ENCODE measurements around the gene CD2BP2. TPM values are rescaled to one million over a fixed set of nuclear protein-coding genes. Genes with fewer than 3 reads are reported as not detected.
"Not testable (repeated sequence)": the region's sequence is repeated elsewhere in the genome, so short reads cannot be mapped to it uniquely, and the experiment has no call there.

Gene CD2BP2
- total and polyA plus RNA-seq, 2 of the 13 experiments (the other 11 are each of a cell fraction or from before 2014, with no cell fraction given): 24.9 to 54.6 TPM

- BruUV-seq (replicated peaks); intact Hi-C loops (cut with micrococcal nuclease; ENCODE audit: unreplicated experiment); in situ Hi-C loops (cut with HindIII; ENCODE audit: extremely low pct_ligation_motif_present, low pct_unique_long_range_greater_than_20kb); FAIRE-seq; H2AFZ ChIP-seq (ENCODE audit: low read length); ATAC-seq; DNase-seq (ENCODE audit: low spot score); H3K27me3 ChIP-seq (ENCODE audit: control insufficient read depth in 1 of 2, insufficient read depth in 2 of 2, low read length in 2 of 2); H3K27ac ChIP-seq (ENCODE audit: extremely low read length, insufficient read depth, low read length); H4K20me1 ChIP-seq (ENCODE audit: insufficient read depth, low read length); H3K9me3 ChIP-seq (ENCODE audit: low read length): not testable (repeated sequence)
- H3K4me1 ChIP-seq (ENCODE audit: insufficient read depth, low read length): peaks cover 46% of the 10 kb centered on the region
- POLR2A ChIA-PET: interaction anchor here (0.7 to 3.3 kb wide), 3 partner anchors 11 to 95 kb away, joined by 3 to 70 read pairs (median 11); partner anchors contain the start of genes DCTPP1 and ZNF771
- H3K9ac ChIP-seq (ENCODE audit: insufficient read depth, low read depth, low read length): peak overlapping the region; percentile 78
- CTCF ChIA-PET (ENCODE audit: low intra/inter-chr PET ratio, low total read pairs): interaction anchor here (2.1 to 2.6 kb wide), 2 partner anchors 13 to 232 kb away, joined by 4 to 20 read pairs; no protein-coding TSS in a partner anchor
- TF ChIP-seq ZNF770 (CRISPR knock-in tag; IDR thresholded peaks at IDR 0.05): peak; percentile 70
- peak overlapping the region; percentile 99 for H3K4me2 ChIP-seq (ENCODE audit: low read depth, low read length)
- H3K4me3 ChIP-seq (replicated peaks in 1 of 3; ENCODE audit: insufficient read depth in 1 of 3, low read depth in 2 of 3, low read length in 3 of 3): peak overlapping the region; percentile 75 to 93 (median 75); a peak in 4 of 6 replicates
- peaks cover 3 to 17% of the 10 kb centered on the region in 2 experiments; a peak in 4 of 5 replicates for H3K36me3 ChIP-seq (replicated peaks in 1 of 2; ENCODE audit: control insufficient read depth in 1 of 2, insufficient read depth in 2 of 2, low read length in 2 of 2)
- peaks cover 17% of the 10 kb centered on the region for H3K79me2 ChIP-seq (ENCODE audit: insufficient read depth, low read length)
- WGBS (ENCODE audit: low lambda C conversion rate): 84% methylated on average over 4 of the region's 4 CpGs
Measured at GRCh38 chr16:30396627-30397026, 41.5 kb upstream of the CD2BP2 start.

GRCh38 chr16:30395992-30396585, 41.0 kb upstream of the CD2BP2 start:
- BruUV-seq (replicated peaks): TSS peak; percentile 63
- intact Hi-C loops (cut with micrococcal nuclease; ENCODE audit: unreplicated experiment): loop anchor here (1.0 kb wide), 4 partner anchors 13 to 41 kb away; partner anchors contain the start of gene CD2BP2
- peak overlapping the region; percentile 75 to 93 (median 75) for H3K4me3 ChIP-seq (replicated peaks in 1 of 3; ENCODE audit: insufficient read depth in 1 of 3, low read depth in 2 of 3, low read length in 3 of 3)
- WGBS (ENCODE audit: low lambda C conversion rate): 14% methylated on average over 12 of the region's 13 CpGs
- no peaks in the 10 kb centered on the region for H3K9me3 ChIP-seq (ENCODE audit: low read length)
- DNase-seq (ENCODE audit: low spot score) (no peak), FAIRE-seq (peak; percentile 21), ATAC-seq (no peak)
- peaks cover 3 to 17% of the 10 kb centered on the region in 2 experiments; a peak in 4 of 5 replicates for H3K36me3 ChIP-seq (replicated peaks in 1 of 2; ENCODE audit: control insufficient read depth in 1 of 2, insufficient read depth in 2 of 2, low read length in 2 of 2)
- CTCF ChIA-PET (ENCODE audit: low intra/inter-chr PET ratio, low total read pairs): interaction anchor here (0.8 to 2.6 kb wide), 4 partner anchors 11 to 233 kb away, joined by 3 to 20 read pairs (median 4); partner anchors contain the start of genes DCTPP1 and ZNF771
- H3K9ac ChIP-seq (ENCODE audit: insufficient read depth, low read depth, low read length): peak overlapping the region; percentile 78
- POLR2A ChIA-PET: interaction anchor here (1.3 to 3.3 kb wide), 10 partner anchors 8 to 263 kb away, joined by 4 to 70 read pairs (median 12); partner anchors contain the start of genes CD2BP2, DCTPP1, FBRS and SEPTIN1
- no peaks in the 10 kb centered on the region for H3K27me3 ChIP-seq (ENCODE audit: control insufficient read depth in 1 of 2, insufficient read depth in 2 of 2, low read length in 2 of 2)
- no peaks in the 10 kb centered on the region; the same call in 1 of the 2 replicates for H4K20me1 ChIP-seq (ENCODE audit: insufficient read depth, low read length)
- H3K4me2 ChIP-seq (ENCODE audit: low read depth, low read length): peak overlapping the region; percentile 99
- H3K79me2 ChIP-seq (ENCODE audit: insufficient read depth, low read length): peaks cover 17% of the 10 kb centered on the region
- peak overlapping the region; percentile 73 for H3K27ac ChIP-seq (ENCODE audit: extremely low read length, insufficient read depth, low read length)
- H2AFZ ChIP-seq (ENCODE audit: low read length): no peak overlapping the region
- in situ Hi-C loops (cut with HindIII; ENCODE audit: extremely low pct_ligation_motif_present, low pct_unique_long_range_greater_than_20kb): no loop called here
- peaks cover 40% of the 10 kb centered on the region for H3K4me1 ChIP-seq (ENCODE audit: insufficient read depth, low read length)
- 0 out of 2 replicates have a peak, but pooled peaks have one; percentile 23 for TF ChIP-seq ZNF317 (CRISPR knock-in tag; IDR thresholded peaks at IDR 0.05)
- TF ChIP-seq SRSF1 (optimal IDR thresholded peaks at IDR 0.05; ENCODE audit: low read depth, low read length): no peak
- no peak; the same call in 1 of the 2 replicates for TF ChIP-seq SPEN (CRISPR knock-in tag; IDR thresholded peaks at IDR 0.05; ENCODE audit: low read depth)
- no peak for TF ChIP-seq TGIF2 (CRISPR knock-in tag; IDR thresholded peaks at IDR 0.05)
- no peak; the same call in 1 of the 2 replicates for TF ChIP-seq NCOA2 (CRISPR knock-in tag; IDR thresholded peaks at IDR 0.05)
- 0 out of 2 replicates have a peak, but pooled peaks have one; percentile 4 for TF ChIP-seq BCL6 (CRISPR knock-in tag; IDR thresholded peaks at IDR 0.05)
- 0 out of 2 replicates have a peak, but pooled peaks have one; percentile 15 for TF ChIP-seq KLF9 (CRISPR knock-in tag; IDR thresholded peaks at IDR 0.05; ENCODE audit: low read depth)
- TF ChIP-seq ZNF589 (CRISPR knock-in tag; conservative IDR thresholded peaks at IDR 0.05): peak; percentile 9; the same call in 1 of the 2 replicates
- TF ChIP-seq ZFP90 (CRISPR knock-in tag; IDR thresholded peaks at IDR 0.05; ENCODE audit: borderline replicate concordance): 0 out of 2 replicates have a peak, but pooled peaks have one; percentile 17
- TF ChIP-seq PAWR (CRISPR knock-in tag; IDR thresholded peaks at IDR 0.05; ENCODE audit: borderline replicate concordance): no peak
- 0 out of 2 replicates have a peak, but pooled peaks have one; percentile 62 for TF ChIP-seq BCL3 (CRISPR knock-in tag; IDR thresholded peaks at IDR 0.05)
- 0 out of 2 replicates have a peak, but pooled peaks have one; percentile 12 for TF ChIP-seq ZSCAN22 (CRISPR knock-in tag; IDR thresholded peaks at IDR 0.05)
